DMS153 (cell line): ENCODE data around the gene LY6G6D.
A peak's percentile ranks its signal among the peaks of the same experiment; 100 is the strongest.
"Not testable (repeated sequence)": the region's sequence is repeated elsewhere in the genome, so short reads cannot be mapped to it uniquely, and the experiment has no call there.

ENCODE experiments used
- DNase-seq: peaks from one replicate; lab custom pipeline; 2025; lab: John Stamatoyannopoulos, UW

The LY6G6D gene

DNA sequence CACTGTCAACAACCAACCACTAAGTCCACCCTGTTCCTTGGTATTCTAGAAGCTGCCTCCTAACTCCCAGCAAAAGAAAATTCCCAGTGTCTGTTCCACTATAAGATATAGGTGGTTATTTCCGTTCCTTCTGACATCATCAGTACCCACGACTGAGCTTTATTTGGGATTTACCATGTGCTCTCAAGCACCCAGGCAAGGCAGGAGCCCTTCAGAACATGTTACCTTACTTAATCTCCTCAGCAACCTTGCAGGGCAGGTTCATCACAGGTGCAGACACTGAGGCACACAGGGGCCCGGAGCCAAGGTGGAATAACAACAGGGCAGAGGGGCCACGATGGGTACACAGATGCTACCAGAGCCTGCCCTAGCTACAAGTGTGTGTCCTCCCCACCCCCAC is 22.8 kb upstream of the LY6G6D start:
- no peak for DNase-seq

DNA sequence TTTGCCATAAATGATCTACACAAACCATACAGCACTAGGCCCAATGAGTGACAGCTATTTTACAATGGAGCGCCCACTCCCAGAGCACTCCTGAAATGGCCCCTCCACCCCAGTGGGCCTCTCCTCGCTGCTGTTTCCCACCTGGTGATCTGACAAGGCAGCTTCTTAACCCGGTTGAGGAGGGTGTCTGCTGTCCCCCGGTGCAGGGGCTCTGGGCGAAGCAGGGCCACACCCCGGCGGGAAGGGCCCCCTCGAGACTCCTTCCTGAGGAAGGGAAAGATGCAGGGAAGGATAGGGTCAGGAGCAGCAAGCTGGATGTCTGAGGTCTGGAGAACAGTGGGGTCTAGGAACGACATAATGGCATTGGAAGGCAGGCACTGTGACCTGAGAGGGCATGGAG is 22.3 kb upstream of the LY6G6D start:
- no peak for DNase-seq

DNA sequence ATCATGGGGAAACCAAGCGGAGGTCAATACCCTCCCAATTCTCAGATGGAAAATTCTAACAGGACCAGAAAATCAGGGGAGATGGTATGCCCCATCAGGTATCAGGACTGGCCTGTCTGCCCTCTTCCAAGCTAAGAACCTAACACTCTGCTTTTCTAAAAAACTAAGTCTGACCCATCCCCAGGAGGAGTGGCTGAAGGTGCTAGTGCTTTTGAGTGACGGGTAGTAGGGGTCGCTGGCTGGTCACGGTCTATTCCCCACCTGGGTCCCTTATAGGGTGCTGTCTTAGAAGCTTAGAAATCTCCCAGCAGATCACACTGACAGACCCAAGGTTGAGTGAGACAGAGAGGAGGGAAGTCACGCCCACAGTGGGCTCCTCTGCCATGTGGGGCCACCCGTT is 21.6 kb upstream of the LY6G6D start:
- no peak for DNase-seq

GRCh38 chr6:31697555-31697954 is 17.6 kb upstream of the LY6G6D start:
- no peak for DNase-seq

DNA sequence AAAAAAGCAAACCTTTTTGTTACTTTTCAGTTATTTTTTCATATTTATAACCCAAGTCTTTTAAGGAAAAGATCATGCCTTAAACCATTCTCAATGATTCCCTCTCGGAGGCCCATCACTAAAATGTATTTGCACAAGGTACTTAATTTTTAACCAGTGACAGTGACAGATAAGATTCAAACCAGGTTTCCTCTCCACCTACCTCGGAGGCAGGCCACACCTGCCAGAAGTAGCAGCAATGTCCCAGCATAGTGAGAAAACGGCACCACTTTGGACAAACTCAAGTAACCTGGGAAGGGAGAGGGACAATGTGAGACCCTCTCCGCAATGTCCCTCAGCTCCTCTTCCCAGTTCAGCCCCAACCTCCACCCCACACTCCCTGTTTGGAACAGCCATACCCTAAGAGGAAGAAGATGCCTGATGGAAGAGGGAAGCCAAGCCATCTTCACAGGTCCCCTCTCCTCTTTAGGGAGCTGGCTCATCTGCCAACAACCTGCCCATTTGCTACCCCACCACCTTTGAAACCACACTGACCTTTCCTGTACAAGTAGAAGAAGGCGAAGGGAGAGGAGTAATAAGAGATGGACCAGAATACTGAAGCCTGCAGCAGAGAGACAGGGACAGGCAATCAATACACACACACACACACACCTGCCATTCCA is 14.3 kb upstream of the LY6G6D start:
- DNase-seq = no peak

DNA sequence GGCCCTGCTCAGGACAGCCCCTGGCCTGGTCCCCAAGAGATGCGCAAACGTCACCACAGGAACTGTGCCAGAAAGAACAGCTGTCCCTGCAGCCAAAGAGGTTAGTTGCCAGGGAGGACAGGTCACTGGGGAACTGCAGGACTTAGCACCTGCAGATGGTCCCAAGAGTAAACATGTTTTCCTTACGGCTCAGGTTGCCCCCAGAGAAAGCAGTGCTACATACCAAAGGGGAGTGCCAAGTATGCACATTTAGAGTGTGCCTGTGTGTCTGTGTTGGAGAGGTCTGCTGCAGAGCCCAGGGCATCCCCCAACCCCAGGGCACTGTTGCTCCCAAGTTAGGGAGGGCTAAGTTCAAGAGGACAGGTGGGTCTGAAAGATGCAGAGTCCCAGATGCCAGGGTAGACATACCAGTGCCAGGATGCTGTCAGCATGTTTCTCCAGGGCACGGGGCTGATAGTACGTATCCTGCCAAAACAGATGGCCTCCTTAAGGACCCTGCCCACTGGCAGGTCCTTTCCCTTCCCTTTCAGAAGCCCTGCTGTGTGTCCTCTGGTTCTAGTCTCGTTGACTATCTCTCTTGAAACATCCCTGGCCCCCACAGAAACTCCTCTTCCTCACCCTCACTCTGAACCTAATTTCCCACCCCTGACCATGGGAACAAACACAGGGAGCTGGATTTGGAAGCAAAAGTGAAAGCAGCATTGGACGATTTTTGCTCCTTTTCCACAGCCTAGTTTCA is 13.3 kb upstream of the LY6G6D start:
- DNase-seq = peak; percentile 5

GRCh38 chr6:31702405-31702818 is 12.7 kb upstream of the LY6G6D start:
- no peak for DNase-seq

- peak; percentile 92 for DNase-seq
Observed at GRCh38 chr6:31702819-31703716, 12.1 kb upstream of the LY6G6D start, which contains the start of gene ABHD16A. ABHD16A (minus strand) TSS chr6:31703324; CDS start chr6:31703281, 43 bp downstream.

- DNase-seq = no peak
Observed at GRCh38 chr6:31705931-31706330, 9.2 kb upstream of the LY6G6D start.

DNA sequence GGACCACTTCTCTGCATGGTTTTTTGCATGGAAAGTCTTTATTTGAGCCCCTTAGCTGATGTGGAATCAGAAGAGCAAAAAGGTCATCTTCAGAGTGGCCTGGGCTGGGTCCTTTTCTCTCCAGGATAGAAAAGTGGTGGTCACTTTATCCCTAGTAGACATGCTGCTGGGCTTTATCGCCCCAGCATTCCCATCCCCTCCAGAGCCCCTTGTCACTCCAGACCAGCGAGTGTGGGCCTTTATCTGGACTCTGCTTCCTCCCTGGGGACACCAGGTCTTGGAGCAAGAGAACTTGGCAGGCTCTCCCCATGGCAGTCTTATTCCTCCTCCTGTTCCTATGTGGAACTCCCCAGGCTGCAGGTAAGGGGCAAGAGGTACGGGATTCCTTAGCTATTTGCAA is 8.5 kb upstream of the LY6G6D start, which contains the start of gene LY6G6F:
Gene LY6G6F, plus strand, starts transcription at position 268 of the 400 bp plus-strand sequence. Its CDS starts 41 bp downstream, at position 309.
- DNase-seq = no peak

DNA sequence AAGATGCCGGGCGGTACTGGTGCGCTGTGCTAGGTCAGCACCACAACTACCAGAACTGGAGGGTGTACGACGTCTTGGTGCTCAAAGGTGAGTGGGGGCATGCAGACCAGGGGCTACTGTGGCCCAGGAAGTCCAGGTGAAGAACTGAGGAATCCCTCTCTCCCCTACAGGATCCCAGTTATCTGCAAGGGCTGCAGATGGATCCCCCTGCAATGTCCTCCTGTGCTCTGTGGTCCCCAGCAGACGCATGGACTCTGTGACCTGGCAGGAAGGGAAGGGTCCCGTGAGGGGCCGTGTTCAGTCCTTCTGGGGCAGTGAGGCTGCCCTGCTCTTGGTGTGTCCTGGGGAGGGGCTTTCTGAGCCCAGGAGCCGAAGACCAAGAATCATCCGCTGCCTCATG is 7.4 kb upstream of the LY6G6D start:
- no peak for DNase-seq

GRCh38 chr6:31708224-31708623 is 6.9 kb upstream of the LY6G6D start:
- DNase-seq = no peak

DNA sequence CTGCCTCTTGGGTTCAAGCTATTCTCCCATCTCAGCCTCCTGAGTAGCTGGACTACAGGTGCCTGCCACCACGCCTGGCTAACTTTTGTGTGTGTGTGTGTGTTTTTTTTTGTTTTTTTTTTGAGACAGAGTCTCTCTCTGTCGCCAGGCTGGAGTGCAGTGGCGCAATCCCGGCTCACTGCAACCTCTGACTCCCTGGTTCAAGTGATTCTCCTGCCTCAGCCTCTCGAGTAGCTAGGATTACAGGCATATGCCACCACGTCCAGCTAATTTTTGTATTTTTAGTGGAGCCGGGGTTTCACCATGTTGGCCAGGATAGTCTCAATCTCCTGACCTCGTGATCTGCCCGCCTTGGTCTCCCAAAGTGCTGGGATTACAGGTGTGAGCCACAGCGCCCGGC is 6.0 kb upstream of the LY6G6D start:
- DNase-seq = not testable (repeated sequence)

- no peak for DNase-seq
Observed at GRCh38 chr6:31710523-31711219, 4.5 kb upstream of the LY6G6D start.

DNA sequence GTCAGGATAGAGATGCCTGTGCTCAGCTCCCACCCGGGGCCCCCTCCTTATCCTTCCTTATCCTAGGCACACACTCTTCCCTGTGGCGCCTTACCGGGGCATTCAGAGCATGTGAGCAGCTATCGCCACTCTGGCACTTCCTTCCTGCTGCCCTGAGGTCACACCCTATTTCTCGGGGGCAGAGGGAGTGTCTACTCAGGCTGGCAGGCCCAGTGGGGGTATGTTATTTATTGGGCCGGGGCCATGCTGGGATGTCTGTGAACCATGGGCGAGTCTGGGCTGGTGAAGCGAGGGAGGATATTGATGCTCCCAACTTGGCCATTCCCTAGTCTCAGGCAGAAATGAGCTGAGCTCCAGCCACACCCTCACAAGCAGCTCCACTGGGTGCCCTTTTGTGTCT is 3.9 kb upstream of the LY6G6D start:
- no peak for DNase-seq

DNA sequence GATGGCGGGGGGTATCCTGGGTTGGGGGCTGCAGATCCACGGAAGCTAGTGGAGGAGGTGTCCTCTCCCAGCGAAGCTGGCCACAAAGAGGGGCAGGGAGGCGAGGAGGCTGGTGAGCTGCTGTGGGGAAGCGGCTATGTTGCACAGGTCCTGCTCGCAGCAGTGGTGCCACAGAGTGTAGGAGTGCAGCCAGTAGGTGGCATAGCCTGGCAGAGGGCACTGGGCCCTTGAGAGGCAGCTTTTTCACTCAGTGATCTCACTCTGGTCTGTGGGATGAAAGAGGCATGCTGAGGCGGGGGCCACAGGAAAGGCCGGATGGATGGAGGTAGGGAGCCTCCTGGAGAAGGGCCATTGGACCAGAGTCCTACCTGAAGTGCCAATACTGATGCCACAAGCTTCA is 2.9 kb upstream of the LY6G6D start:
- peak; percentile 13 for DNase-seq

- DNase-seq = no peak
Observed at GRCh38 chr6:31713465-31713864, 1.7 kb upstream of the LY6G6D start.

DNA sequence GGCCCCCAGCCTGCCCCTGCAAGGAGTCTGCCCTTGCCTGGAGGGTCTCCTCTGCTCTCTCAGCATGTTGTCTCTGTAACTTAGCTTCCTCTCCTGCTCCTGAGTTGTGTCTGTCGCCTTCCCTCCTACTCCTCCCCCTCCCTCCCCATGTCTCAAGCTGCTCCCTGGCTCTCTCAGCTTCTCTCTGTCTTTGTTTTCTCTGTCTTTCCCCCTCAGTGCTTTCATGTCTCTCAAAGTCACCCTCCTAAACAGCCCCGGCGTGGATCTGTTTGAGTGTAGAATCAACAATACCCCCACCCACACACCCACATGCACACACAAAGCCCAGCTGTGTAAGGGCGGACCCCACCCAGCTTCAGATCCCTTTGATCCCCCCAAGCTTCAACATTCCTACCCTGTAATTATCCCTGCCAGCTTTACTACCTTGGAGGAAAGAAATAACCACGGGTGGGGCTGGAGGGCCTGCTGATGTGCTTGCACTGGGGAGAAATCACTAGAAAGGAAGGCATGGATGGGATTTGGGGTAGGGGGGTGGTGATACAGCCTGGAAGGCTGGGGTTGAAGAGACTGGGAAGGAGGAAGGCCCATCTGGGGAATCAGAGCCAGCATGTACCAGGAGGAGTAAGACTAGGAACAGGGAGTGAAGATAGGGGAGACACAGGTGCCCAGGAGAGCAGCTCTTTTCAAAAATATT is 1.0 kb upstream of the LY6G6D start:
- DNase-seq = no peak

GRCh38 chr6:31717499-31718222 is 2.5 kb downstream of the LY6G6D start:
- DNase-seq = no peak

DNA sequence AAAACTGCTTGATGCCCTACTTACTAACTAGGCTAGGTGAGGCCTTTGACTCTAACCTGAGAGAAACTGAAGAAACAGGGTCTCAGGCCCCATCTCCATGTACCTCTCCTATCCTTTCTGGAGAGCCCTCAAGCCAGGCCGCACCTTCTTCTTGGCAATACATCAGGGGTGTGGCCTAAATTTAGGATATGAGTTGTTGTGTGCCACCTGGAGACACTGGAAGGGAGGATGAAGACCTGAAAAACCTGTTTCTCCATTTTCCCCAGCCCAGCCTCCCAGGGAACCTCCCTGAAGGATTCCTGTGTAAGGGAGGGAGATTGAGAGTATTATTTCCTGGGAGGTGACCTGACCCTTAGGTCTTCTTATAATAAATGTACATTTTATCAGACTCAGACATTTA is 3.1 kb downstream of the LY6G6D start:
- DNase-seq = peak; percentile 75

- DNase-seq = no peak
Observed at GRCh38 chr6:31719001-31719400, 3.9 kb downstream of the LY6G6D start.
